ENCODE measurements around the gene FASN.
A peak's percentile ranks its signal among the peaks of the same experiment; 100 is the strongest.
"Not testable (repeated sequence)": the region's sequence is repeated elsewhere in the genome, so short reads cannot be mapped to it uniquely, and the experiment has no call there.

Gene FASN

GRCh38 chr17:82098169-82098938 lies at the start of gene FASN:
Gene FASN, minus strand, starts transcription at chr17:82098236. Its CDS starts 1,791 bp downstream, at chr17:82096445.
- peak; percentile 95 for DNase-seq

DNA sequence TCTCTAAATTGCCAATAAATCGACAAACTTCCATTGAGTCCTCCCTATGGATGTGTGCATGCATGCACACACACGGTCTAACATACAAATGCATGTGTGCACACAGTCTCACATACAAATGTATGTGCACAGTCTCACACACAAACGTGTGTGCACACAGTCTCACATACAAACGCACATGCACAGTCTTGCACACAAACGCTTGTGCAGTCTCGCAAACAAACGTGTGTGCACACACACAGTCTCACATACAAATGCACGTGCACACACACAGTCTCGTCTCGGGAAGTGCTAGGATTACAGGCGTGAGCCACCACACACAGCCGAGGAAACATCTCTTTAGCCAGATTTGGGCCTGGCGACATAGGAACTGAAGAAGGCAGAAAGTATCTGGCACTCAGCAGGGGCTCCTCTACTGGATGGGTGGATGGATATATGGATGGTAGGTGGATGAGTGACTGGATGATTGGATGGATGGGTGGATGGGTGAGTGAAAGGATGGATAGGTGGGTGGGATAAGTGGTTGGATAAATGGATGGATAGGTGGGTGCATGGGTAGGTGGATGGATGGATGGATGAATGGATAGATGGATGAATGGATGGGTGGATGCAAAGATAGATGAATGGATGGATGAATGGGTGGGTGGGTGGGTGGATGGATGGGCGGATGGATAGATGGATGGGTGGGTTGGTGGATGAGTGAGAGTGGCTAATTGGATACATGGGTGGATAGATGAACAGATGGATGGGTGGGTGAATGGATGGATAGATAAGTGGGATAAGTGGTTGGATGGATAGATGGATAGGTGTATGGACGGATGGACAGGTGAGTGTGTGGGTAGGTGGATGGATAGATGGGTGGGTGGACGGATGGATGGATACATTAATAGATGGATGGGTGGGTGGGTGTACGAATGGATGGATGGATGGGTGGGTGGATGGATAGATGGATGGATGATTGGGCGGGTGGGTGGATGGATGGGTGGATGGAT lies 48.9 kb upstream of the FASN start:
- DNase-seq: no peak

- no peak for DNase-seq
Measured at GRCh38 chr17:82145550-82146155, 47.6 kb upstream of the FASN start.

- no peak for DNase-seq
Measured at GRCh38 chr17:82143333-82143732, 45.3 kb upstream of the FASN start.

DNA sequence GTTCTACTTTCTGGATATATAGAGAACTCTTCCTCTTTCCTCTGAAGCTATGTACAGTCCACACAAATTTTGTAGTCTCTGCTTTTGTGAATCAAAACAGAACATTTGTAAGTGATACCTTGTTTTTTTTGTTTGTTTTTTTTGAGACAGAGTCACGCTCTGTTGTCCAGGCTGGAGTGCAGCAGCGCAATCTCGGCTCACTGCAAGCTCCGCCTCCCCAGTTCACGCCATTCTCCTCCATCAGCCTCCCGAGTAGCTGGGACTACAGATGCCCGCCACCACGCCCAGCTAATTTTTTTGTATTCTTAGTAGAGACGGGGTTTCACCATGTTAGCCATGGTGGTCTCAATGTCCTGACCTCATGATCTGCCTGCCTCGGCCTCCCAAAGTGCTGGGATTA lies 41.9 kb upstream of the FASN start:
- not testable (repeated sequence) for DNase-seq

- DNase-seq: no peak
Measured at GRCh38 chr17:82138511-82138992, 40.5 kb upstream of the FASN start.

DNA sequence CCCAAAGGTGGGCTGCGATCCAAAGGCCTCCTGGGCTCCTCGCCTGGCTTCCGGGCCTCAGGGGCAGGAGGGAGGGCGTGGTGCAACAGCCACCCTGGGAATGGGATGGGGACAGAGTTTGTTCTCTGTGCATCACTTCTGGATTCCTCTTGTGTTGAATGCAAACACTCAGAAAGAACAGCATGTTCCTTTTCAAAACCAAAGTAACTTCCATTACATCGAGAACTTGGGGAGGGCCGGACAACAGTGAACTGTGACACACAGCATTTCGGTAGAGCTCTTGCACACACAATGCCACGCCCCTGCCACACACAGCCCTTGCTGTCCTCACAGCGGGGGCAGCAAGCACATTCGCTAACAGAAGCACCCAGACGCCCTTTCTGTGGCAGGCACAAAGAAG lies 36.1 kb upstream of the FASN start:
- DNase-seq: no peak

DNA sequence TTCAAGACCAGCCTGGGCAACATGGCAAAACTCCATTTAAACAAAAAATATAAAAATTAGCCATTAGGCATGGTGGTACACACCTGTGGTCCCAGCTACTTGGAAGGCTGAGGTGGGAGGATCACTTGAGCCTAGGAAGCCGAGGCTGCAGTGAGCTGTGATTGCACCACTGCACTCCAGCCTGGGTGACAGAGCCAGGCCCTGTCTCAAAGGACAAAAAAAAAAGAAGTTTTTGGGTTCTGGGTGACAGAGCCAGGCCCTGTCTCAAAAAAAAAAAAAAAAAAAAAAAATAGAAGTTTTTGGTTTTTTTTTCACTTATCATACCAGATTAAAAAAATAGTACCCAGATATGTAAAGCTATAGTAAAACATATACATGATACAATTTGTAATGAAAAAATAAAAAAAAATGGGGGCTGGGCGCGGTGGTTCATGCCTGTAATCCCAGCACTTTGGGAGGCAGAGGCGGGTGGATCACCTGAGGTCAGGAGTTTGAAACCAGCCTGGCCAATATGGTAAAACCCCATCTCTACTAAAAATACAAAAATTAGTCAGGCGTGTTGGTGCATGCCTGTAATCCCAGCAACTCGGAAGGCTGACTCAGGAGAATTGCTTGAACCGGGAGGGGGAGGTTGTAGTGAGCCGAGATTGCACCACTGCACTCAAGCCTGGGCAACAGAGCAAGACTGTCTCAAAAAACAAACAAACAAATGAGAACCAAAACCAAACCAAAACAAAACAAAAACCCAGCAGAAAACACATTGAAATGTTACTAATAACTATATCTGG lies 35.3 kb upstream of the FASN start:
- not testable (repeated sequence) for DNase-seq

DNA sequence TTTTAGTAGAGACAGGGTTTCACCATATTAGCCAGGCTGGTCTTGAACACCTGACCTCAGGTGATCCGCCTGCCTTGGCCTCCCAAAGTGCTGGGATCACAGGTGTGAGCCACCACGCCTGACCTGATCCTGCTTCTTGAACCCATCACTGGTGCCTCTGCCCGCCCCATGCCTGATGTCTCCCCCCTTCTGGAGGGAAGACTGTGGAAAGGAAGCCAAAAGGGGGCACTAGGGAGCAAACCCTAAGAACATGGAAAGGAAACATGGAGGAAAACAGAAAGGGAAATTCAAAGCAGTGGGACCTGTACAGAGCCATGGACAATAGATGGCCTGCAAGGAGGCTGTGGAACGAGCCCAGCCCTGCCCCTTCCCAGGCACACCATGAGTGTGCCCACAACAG lies 31.1 kb upstream of the FASN start:
- DNase-seq: no peak

DNA sequence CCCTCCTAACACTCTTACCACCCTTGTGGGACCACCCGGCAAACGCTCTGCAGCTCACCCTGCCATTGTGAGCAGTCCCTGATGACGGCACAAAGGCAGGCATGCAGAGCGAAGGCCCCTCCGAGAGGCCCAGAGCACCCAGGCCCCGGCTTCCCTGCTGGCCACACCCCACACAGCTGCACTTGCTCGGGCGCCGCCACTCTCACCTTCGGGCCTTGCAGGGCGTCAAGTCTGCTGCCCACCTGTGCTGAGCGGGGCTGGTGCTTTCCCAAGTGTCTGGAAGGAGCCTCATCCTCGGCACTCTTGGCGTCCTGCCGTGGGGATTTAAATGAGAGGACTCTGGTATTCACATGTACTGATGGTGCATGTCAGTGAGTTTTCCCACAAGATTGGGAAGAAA lies 30.3 kb upstream of the FASN start:
- DNase-seq: no peak

GRCh38 chr17:82127704-82128103 lies 29.7 kb upstream of the FASN start:
- DNase-seq: no peak

DNA sequence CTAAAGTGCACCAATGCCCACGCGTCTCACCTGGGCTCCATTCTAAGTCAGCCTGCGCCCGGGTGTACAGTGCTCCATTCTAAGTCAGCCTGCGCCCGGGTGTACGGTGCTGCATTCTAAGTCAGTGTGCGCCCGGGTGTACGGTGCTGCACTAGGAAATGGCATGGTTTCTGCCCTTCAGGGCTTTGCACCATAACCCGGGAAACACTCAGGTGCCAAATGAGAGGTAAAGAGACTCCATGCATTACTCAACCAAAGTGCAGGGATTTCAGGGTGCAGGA lies 29.2 kb upstream of the FASN start:
- no peak for DNase-seq

GRCh38 chr17:82126556-82127314 lies 28.7 kb upstream of the FASN start:
- no peak for DNase-seq

DNA sequence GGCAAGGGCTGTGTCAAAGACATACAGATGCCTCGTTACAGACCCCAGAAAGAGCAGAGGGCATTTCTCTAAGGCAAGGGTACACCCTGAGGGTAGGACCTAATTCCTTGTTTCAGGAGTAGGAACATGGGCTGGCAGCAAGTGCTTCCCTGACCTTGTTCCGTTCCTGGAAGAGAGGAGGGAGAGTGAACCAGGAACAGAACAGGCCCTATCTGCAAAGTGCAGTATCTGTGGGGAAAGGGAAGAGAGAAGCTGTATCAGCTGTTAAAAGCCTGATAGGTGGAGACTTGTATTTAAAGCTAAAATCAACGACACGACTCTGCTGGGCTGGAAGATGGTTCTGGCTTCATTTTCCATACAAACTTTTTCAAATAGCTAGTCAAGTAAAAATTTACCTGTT lies 26.1 kb upstream of the FASN start:
- no peak for DNase-seq

DNA sequence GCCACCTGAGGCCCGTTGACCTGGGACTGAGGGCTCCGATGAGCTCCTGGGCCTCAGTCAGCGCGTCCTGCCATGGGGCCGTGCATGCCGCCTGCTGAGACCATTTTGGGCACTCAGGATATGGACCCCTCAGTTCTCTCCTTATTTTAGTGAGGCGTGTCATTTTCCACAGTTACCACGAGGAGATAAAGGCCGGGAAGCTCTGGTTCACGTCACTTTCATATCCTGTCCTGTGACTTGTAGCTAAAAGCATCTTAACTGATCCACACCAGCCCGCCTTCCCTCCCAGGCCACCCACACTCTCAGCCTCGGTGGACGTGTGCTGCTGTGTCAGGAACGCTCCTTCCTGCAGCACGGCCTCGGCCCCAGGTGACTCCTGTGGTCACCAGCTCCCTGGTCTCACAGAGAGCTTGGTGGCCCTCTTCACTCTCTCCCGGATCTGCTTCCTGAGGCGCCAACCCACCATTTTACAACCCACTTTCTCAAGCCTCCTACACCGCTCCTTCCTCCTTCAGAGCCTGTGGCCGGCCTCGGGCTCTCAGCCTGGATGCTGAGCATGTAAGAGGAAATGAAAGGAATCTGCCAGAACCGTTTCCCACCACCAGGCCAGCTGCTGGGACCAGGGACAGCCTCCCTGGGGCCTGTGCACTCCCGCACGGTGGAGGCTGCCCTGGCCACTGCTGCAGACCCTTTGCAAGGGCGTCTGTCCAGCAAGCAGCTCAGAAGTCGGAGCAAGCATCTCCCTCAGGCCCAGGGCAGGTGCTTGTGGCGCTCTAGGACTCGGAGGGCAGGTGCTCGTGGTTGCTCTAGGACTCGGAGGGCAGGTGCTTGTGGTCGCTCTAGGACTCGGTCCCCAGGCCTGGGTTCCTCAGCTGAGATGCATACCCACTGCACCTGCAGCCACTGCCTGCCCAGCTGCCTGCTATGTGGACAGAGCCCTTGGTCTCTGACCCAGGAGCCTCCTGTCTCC lies 23.9 kb upstream of the FASN start:
- DNase-seq: no peak

DNA sequence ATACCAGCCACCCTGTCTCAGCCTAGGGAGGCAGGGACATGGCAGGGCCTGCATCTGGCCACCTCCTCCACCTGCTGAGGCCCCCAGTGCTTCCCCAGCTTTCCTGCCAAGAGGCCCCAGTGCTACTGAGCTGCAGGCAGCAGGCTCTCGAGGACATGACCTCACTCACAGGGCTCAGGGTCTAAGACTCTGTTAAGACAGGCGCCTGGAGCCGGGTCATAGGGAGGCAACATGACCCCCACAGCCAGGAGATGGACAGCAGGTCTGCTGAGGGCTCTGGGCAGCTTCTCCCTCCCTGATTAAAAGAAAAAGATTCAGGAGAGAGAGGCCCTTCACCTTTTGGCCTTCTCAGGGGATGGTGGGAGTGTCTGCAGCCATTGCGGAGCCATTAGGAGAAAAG lies 23.2 kb upstream of the FASN start:
- DNase-seq: no peak

DNA sequence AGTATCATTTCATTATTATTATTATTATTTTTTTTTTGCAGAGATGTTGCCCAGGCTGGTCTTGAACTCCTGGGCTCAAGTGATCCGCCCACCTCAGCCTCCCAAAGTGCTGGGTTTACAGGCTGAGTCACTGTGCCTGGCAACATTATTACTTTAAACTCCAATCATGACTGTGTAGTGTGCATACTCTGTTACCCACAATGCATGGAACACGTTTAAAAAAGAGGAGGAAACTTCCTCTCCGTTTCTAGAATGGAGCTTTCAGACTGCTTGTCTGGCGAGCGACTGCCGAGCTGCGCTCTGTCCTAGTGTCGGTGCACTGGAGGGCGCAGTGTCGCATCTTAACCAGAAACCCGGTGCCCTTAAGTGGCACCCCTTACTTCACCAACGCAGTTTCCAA lies 22.1 kb upstream of the FASN start:
- no peak for DNase-seq

DNA sequence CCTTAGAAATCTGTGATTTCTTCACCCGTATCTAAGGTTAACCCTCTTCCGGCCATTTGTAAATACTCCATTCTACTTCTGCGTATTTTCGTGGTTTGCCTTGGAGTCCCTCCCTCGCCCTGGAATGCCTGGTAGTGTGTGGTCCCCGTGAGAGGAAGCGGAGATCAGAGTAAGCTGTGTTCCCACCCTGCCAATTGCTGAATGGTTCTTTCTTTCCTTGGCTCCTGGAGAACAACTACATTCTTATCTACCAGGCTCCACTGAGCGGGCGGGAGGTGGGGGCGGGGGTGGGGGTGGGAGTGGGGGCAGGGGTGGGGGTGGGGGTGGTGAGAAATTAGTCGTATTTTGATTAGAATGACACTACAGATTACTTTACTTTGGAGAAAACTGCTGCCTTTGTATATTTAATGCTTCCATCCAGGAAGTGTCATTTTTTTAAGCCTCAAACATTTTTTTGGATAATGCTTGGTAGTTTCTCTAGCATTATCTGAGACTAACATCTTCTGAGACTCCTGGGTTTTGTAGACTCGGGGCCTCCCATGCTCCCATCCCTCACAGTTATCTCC lies 20.9 kb upstream of the FASN start:
- DNase-seq: peak; percentile 4

DNA sequence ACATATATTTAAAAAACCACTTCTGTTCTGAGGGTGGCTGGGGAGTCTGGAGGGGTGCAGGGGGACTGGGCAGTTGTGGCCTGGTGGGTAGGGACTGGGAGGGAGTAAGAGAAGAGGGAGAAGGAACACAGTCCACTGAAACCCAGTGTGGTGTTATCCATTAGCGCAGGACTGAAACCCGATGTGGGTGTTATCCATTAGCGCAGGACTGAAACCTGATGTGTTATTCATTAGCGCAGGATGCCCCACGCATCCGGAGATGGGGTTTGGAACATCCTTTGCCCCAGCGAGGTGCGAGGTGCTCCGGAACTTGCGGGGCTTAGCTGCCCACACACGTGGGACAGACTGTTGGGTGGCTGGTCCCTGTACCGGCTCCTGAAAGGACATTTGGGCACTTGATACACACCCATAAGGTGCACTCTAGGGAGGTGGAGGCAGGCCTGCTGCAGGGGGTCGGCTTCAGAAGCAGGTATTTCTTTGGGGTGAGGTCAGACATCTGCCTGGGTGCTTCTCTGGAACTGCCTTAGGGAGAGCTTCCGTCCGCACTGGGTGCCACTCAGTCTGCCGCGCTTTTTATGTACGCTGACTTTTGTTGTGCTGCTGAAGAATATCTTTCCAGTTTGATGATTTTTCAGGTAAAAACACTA lies 20.3 kb upstream of the FASN start:
- no peak for DNase-seq

Data from retina (tissue), 1 donor.